Measurements from ENCODE around the gene PPP1R37.

Gene PPP1R37

DNA sequence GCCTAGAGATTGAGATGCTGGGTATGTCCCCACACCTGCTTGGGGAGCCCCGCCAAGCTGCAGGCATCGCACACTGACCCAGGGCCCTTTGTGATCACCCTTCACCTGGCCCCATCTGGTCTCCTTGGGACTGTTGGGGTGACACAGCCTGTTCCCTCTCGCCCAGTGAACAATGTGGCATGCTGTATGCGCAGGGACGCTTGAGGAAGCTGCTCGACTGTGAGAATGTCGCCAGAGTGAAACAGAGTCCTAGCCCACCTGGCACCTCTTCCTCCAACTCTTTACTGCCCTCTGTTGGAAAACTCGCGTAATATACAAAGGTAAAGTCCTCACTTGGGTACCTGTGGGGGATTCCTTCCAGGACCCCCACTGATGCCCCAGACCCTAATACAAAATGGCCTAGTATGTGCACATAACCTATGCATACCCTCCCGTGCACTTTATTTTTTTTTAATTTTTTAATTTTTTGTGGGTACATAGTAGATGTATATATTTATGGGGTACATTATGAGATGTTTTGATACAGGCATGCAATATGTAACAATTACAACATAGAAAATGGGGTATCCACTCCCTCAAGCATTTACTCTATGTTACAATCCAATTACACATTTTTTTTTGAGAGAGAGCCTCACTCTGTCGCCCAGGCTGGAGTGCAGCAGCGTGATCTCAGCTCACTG, 94.6 kb downstream of the PPP1R37 start:
- no peak for DNase-seq (ENCODE audit: low read depth in 4 of 4, low spot score in 1 of 4)

DNA sequence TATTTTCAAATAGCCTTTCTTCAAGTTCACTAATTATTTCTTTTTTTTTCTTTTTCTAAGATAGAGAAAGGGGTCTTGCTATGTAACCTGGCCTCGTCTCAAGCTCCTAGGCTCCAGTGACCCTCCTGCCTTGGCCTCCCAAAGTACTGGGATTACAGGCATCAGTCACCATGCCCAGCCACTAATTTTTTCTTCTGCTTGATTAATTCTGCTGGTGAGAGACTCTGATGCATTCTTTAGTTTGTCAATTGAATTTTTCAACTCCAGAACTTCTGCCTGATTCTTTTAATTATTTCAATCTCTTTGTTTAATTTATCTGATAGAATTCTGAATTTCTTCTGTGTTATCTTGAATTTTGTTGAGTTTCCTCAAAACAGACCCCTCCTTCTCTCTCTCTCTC, 97.0 kb downstream of the PPP1R37 start:
- DNase-seq (ENCODE audit: low read depth in 4 of 4, low spot score in 1 of 4): no peak

DNA sequence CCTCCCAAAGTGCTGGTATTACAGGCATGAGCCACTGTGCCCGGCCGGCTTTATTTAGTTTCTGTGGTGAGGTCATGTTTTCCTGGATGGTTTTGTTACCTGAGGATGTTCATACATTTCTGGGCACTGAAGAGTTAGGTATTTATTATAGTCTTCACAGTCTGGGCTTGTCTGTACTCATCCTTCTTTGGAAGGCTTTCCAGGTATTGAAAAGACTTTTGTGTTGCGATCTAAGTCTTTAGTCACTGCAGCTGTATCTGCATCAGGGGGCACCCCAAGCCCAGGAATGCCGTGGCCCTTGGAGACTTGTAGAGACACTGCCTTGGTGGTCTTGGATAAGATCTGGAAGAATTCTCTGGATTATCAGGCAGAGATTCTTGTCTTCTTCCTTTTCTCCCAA, 98.4 kb downstream of the PPP1R37 start:
- DNase-seq (ENCODE audit: low read depth in 4 of 4, low spot score in 1 of 4): no peak

- no peak for DNase-seq (ENCODE audit: low read depth in 4 of 4, low spot score in 1 of 4)
Measured at GRCh38 chr19:45195764-45196163, 102.8 kb downstream of the PPP1R37 start.
